ENCODE results near the gene NUP153.

DNA sequence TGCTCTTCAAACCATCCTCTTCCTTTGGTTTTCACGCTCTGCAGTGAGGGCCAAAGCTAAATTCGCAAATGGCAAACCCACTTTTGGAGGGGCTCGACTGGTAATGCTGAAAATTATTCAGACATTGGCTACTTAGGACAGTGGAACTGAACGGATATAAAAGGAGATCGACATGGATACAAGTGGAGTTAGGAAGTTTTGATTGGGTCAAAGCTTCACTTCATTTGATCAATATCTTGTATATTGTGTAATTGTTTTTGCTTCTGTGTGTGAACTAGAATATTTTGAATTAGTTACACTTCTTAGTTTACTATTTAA lies 105.4 kb downstream of the NUP153 start:
- TF ChIP-seq CTCF (IDR thresholded peaks at IDR 0.05; ENCODE audit: low read depth, low read length, poor library complexity, severe bottlenecking) (no peak), EZH2phosphoT487 (IDR thresholded peaks at IDR 0.05; ENCODE audit: borderline replicate concordance, low read length) (no peak)

Measured in DOHH2 (cell line).